Peyer's patch (tissue), 4 donors: ENCODE data around the gene ITPR1. TPM values are rescaled to one million over a fixed set of nuclear protein-coding genes. Genes with fewer than 3 reads are reported as not detected.
A peak's percentile ranks its signal among the peaks of the same experiment; 100 is the strongest.

ENCODE experiments used
- DNase-seq, 3 donors: peaks; one replicate each; pipeline ENCODE4 v3.0.0-alpha.2; 2017 to 2019
- H3K27ac ChIP-seq, 4 donors: fragments of 200-600 bp; sonication (generic); one replicate each; pipeline ENCODE4 v1.5.1; 2016 to 2019
- H3K27me3 ChIP-seq, 2 donors: fragments of 200-600 bp; sonication (generic); one replicate each; pipeline ENCODE4 v1.5.1; 2019
- H3K36me3 ChIP-seq, 3 donors: fragments of 200-600 bp; sonication (generic); one replicate each; pipeline ENCODE4 v1.5.1; 2016 to 2019
- H3K4me1 ChIP-seq, 4 donors: fragments of 200-600 bp; sonication (generic); one replicate each; pipeline ENCODE4 v1.5.1; 2016 to 2019
- H3K4me3 ChIP-seq, 4 donors: fragments of 200-600 bp; sonication (generic); 1 replicate in 3 of 4; 2 replicates in 1 of 4; pipeline ENCODE4 v1.5.1; 2016 to 2019; ENCODE audit warnings: mild to moderate bottlenecking in 1 of 4
- H3K9me3 ChIP-seq, 4 donors: fragments of 200-600 bp; sonication (generic); one replicate each; pipeline ENCODE4 v1.5.1; 2016 to 2019; ENCODE audit warnings: mild to moderate bottlenecking in 1 of 4
- CTCF ChIP-seq, 6 experiments: fragments of 450-650 bp in 4 of 6; fragments of 200-600 bp in 2 of 6; sonication (generic) in 1 of 6; IDR thresholded peaks; one replicate each; pipeline ENCODE4 v1.5.1; 2017 to 2019; ENCODE audit warnings: antibody characterized with exemption in 6 of 6, mild to moderate bottlenecking in 3 of 6, moderate library complexity in 1 of 6
- POLR2A ChIP-seq, 2 donors: fragments of 450-650 bp; IDR thresholded peaks; one replicate each; pipeline ENCODE4 v1.5.1; 2017; ENCODE audit warnings: antibody characterized with exemption in 2 of 2, mild to moderate bottlenecking in 2 of 2, moderate library complexity in 2 of 2
- total RNA-seq, 4 donors: library from RNA; depleted of rRNA; stranded (reverse); fragments of >200 nt; gene quantifications; one replicate each; pipeline ENCODE4 v1.1.0, GENCODE V29; 2016

Gene ITPR1
- total RNA-seq, 4 donors from 2014 or later: 13.3 to 142 (median 22.7) TPM

GRCh38 chr3:4888913-4889846 lies 396.0 kb downstream of the ITPR1 start:
- Histone ChIP-seq H3K27ac (peak overlapping the region in 1 of 4 donors; percentile 36), H3K27me3 (no peaks in the 10 kb centered on the region), H3K4me1 (peaks cover 0 to 9% (median 0%) of the 10 kb centered on the region in 4 donors), H3K36me3 (no peaks in the 10 kb centered on the region), H3K4me3 (no peak overlapping the region), H3K9me3 (no peaks in the 10 kb centered on the region)
- TF ChIP-seq POLR2A (IDR thresholded peaks at IDR 0.05): no peak
- TF ChIP-seq CTCF (IDR thresholded peaks at IDR 0.05): peak in 1 of 6 experiments; percentile 2
- DNase-seq: no peak

DNA sequence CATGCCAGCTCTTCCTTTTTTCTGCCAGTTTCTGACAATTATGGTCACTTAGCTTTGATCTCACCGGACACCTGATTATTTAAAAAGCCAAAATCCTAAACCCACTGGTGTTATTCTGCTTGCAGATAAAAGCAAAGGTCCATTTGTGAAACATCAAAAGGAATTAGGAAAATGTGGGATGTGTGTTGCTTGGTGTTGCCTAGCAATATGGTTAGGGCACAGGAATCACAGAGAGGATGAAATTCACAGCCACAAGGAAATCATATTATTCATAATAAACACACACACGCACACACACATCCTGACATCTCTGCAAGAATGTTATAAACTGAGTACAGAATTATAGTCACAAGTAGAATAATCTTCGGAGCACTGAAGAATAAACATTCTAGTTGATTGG lies 396.7 kb downstream of the ITPR1 start:
- DNase-seq: no peak
- Histone ChIP-seq H3K9me3 (no peaks in the 10 kb centered on the region), H3K27me3 (no peaks in the 10 kb centered on the region), H3K36me3 (no peaks in the 10 kb centered on the region), H3K4me1 (peaks cover 0 to 9% (median 0%) of the 10 kb centered on the region in 4 donors), H3K27ac (no peak overlapping the region), H3K4me3 (no peak overlapping the region)
- TF ChIP-seq POLR2A (IDR thresholded peaks at IDR 0.05): no peak
- TF ChIP-seq CTCF (IDR thresholded peaks at IDR 0.05): no peak

- DNase-seq: no peak
- TF ChIP-seq POLR2A (IDR thresholded peaks at IDR 0.05) (no peak), CTCF (IDR thresholded peaks at IDR 0.05) (no peak)
- H3K36me3 ChIP-seq: no peaks in the 10 kb centered on the region
- H3K4me3 ChIP-seq: no peak overlapping the region
- peaks cover 0 to 15% (median 2%) of the 10 kb centered on the region in 4 donors for H3K4me1 ChIP-seq
- no peak overlapping the region for H3K27ac ChIP-seq
- no peaks in the 10 kb centered on the region for H3K27me3 ChIP-seq
- H3K9me3 ChIP-seq: no peaks in the 10 kb centered on the region
Measured at GRCh38 chr3:4894891-4895530, 401.9 kb downstream of the ITPR1 start.

DNA sequence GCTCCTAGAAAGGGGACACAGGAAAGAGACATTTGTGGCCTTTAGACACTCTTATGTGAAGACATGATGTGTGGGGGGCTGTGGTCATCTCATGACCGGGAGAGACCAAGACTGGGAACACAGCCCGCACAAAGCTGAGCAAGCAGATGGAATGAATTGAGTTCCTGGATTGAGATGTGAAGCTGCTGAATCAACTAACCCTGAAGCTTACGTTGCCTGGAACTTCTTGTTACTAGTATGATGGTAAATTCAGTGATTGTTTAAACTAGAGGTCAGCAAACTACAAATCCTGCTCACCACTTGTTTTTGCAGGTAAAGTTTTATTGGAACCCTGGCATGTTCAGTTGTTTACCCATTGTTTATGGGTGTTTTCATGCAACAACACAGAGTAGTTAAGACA lies 402.7 kb downstream of the ITPR1 start:
- Histone ChIP-seq H3K4me1 (peaks cover 0 to 15% (median 2%) of the 10 kb centered on the region in 4 donors), H3K9me3 (no peaks in the 10 kb centered on the region), H3K27ac (no peak overlapping the region), H3K27me3 (no peaks in the 10 kb centered on the region), H3K4me3 (no peak overlapping the region), H3K36me3 (no peaks in the 10 kb centered on the region)
- TF ChIP-seq CTCF (IDR thresholded peaks at IDR 0.05) (no peak), POLR2A (IDR thresholded peaks at IDR 0.05) (no peak)
- no peak for DNase-seq

Other genes starting within 250 kb of the ITPR1 start
- 10 to 100 TPM in 2 of 4 donors, 1 to 10 TPM in 2; 5.6 to 28.9 (median 16.2) TPM for gene SETMAR, start 190.0 kb upstream of the ITPR1 start, total RNA-seq
- 10 to 100 TPM; 15.7 to 28.9 (median 26.8) TPM for gene SUMF1, start 26.1 kb upstream of the ITPR1 start, total RNA-seq